GM10847 (cell line): ENCODE results near the gene RBM19.

ENCODE experiments used
- POLR2A ChIP-seq: IDR thresholded peaks from 2 replicates; pipeline ENCODE4 v1.6.1; 2011; ENCODE audit not compliant: insufficient read length; ENCODE audit errors: extremely low read depth

The RBM19 gene

DNA sequence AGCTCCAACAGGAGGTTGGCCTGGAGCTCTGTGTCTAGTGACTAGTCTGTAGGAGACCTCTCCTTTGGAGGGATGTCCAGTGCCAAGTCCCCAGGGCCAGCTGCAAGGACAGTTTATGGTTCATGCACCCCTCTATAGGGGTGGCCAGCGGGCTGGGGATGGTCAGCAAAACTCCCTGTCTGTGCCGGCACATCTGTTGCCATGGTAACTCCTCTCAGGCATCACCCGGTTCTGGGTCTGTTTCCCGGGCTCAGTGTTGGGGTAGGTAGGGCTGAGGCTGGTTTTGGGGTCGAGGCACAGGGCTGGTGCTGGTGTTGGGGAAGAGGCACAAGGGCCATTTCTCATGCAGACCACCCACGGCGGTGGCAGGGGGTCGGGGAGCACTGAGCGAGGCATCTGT is 196.8 kb downstream of the RBM19 start:
- TF ChIP-seq POLR2A = no peak

- no peak for TF ChIP-seq POLR2A
Measured at GRCh38 chr12:113768850-113769249, 197.3 kb downstream of the RBM19 start.

GRCh38 chr12:113766879-113767878 is 198.9 kb downstream of the RBM19 start:
- TF ChIP-seq POLR2A = no peak
